Astrocyte of the cerebellum (primary cell): ENCODE results near the gene PNKD.
"Not testable (repeated sequence)": the region's sequence is repeated elsewhere in the genome, so short reads cannot be mapped to it uniquely, and the experiment has no call there.

Experiments
- DNase-seq: peaks from one replicate; pipeline ENCODE4 v3.0.0-alpha.2; 2011; ENCODE audit warnings: low read depth
- H3K4me3 ChIP-seq: 2 replicates; pipeline ENCODE4 v1.5.1; 2011; ENCODE audit warnings: mild to moderate bottlenecking, low read depth, low read length, moderate library complexity
- CTCF ChIP-seq: IDR thresholded peaks from 2 replicates; pipeline ENCODE4 v1.5.1; 2012; ENCODE audit warnings: low read length, low read depth, moderate library complexity, mild to moderate bottlenecking; ENCODE audit errors: missing control alignments
- in situ Hi-C: cut with HindIII; loops from 2 replicates; pipeline ENCODE4 v1.10.0; 2017; ENCODE audit warnings: low sequenced_read_pairs

PNKD gene

DNA sequence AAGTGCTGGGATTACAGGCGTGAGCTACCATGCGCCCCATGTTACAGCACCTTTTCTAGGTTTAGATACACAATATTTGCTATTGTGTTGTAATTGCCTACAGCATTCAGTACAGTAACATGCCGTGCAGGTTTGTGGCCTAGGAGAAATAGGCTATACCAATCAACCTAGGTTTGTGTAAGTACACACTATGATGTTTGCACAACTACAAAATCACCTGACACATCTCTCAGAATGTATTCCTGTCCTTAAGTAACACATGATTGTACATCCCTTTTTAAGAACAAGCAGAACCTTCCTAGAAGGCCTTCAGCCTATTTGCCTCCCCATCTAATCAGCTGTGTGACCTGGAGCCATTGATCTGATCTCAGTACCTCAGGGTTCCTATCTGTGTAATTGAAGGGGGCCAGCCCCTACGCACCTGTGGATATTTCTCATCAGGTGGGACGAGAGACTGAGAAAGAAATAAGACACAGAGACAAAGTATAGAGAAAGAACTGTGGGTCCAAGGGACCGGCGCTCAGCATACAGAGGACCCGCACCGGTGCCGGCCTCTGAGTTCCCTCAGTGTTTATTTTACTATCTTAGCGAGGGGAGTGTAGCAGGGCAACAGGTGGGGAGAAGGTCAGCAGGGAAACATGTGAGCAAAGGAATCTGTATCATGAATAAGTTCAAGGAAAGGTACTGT is 40.7 kb downstream of the PNKD start:
- DNase-seq: no peak
- TF ChIP-seq CTCF: no peak
- H3K4me3 ChIP-seq: no peak overlapping the region
- in situ Hi-C loops: no loop called here

DNA sequence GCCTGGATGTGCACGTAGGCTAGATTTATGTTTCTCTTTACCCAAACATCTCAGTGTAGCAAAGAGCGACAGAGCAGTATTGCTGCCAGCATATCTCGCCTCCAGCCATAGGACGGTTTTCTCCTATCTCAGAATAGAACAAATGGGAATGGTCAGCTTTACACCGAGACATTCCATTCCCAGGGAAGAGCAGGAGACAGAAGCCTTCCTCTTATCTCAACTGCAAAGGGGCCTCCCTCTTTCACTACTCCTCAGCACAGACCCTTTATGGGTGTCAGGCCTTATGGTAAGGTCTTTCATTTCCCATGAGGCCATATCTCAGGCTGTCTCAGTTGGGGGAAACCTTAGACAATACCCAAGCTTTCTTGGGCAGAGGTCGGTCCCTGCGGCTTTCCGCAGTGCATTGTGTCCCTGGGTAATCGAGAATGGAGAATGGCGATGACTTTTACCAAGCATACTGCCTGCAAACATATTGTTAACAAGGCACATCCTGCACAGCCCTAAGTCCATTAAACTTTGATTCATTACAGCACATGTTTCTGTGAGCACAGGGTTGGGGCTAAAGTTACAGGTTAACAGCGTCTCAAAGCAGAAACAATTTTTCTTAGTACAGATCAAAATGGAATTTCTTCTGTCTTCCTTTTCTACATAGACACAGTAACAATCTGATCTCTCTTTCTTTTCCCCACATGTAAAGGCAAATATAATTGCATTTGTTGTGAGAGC is 41.4 kb downstream of the PNKD start:
- in situ Hi-C loops, H3K4me3 ChIP-seq, DNase-seq: not testable (repeated sequence)

DNA sequence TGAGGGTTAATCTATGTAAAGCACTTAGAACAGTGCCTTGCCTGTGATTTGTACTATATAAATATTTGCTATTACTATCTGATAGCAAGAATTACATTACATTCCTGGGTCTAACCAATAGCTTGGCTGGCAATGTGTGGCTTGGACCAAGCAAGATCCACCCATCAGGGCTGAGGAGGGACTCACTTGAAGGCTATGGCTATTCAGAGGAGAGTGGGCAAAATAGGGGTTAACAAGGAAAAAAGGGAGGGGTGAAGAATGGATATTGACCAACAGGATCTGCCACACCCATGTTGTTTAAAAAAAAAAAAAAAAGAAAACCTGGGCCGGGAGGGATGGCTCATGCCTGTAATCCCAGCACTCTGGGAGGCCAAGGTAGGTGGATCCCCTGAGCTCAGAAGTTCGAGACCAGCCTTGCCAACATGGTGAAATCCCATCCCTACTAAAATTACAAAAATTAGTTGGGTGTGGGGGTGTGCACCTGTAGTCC is 42.0 kb downstream of the PNKD start:
- TF ChIP-seq CTCF: no peak
- in situ Hi-C loops: no loop called here

GRCh38 chr2:218313356-218313755 is 43.0 kb downstream of the PNKD start:
- in situ Hi-C loops: no loop called here
- no peak for DNase-seq
- no peak overlapping the region for H3K4me3 ChIP-seq
- TF ChIP-seq CTCF: no peak

More for the DNA sequence above, 42.0 kb downstream of the PNKD start:
- H3K4me3 ChIP-seq: no peak overlapping the region
- no peak for DNase-seq

DNA sequence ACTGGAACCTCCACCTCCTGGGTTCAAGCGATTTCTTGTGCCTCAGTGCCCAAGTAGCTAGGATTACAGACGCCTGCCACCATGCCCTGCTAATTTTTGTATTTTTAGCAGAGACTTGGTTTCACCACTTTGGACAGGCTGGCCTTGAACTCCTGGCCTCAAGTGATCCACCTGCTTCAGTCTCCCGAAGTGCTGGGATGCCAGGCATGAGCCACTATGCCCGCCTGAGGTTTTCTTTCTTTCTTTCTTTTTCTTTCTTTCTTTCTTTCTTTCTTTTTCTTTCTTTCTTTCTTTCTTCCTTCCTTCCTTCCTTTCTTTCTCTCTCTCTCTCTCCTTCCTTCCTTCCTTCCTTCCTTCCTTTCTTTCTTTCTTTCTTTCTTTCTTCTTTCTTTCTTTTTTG is 44.4 kb downstream of the PNKD start:
- in situ Hi-C loops, DNase-seq, H3K4me3 ChIP-seq: not testable (repeated sequence)

GRCh38 chr2:218315397-218315796 is 45.1 kb downstream of the PNKD start:
- TF ChIP-seq CTCF: no peak
- H3K4me3 ChIP-seq: no peak overlapping the region
- no peak for DNase-seq
- in situ Hi-C loops: no loop called here

- no peak for TF ChIP-seq CTCF
- in situ Hi-C loops: no loop called here
Measured at GRCh38 chr2:218317303-218317630, 46.9 kb downstream of the PNKD start.

GRCh38 chr2:218317835-218318234 is 47.5 kb downstream of the PNKD start:
- DNase-seq: no peak
- in situ Hi-C loops: no loop called here
- TF ChIP-seq CTCF: no peak
- H3K4me3 ChIP-seq: no peak overlapping the region

More at GRCh38 chr2:218317303-218317630, 46.9 kb downstream of the PNKD start:
- H3K4me3 ChIP-seq: no peak overlapping the region
- no peak for DNase-seq
